Caco-2 (cell line): ENCODE data around the gene CFAP46. TPM values are rescaled to one million over a fixed set of nuclear protein-coding genes. Genes with fewer than 3 reads are reported as not detected.

Experiments
- BruUV-seq: library from RNA; stranded (reverse); fragments of 400-500 nt; replicated peaks from 2 replicates; lab custom pipeline; 2021; lab: Mats Ljungman, UMichigan
- CTCF ChIA-PET: fragments of 300-600 bp; sonication (Branson Sonifier 250); formaldehyde crosslinking; loops from one replicate; lab custom pipeline; 2022; ENCODE audit warnings: antibody characterized with exemption; lab: Charles Lee
- POLR2A ChIA-PET: fragments of 300-600 bp; sonication (Branson Sonifier 250); formaldehyde crosslinking; loops from one replicate; lab custom pipeline; 2022; ENCODE audit warnings: antibody characterized with exemption; lab: Charles Lee
- DNase-seq, 2 experiments: peaks; one replicate each; pipeline versions ENCODE4 v3.0.0 to v3.0.0-alpha.2; 2020 to 2022
- H3K27me3 ChIP-seq: replicated peaks from 2 replicates; pipeline ENCODE4 v1.6.0; 2011; ENCODE audit warnings: low read length; ENCODE audit not compliant: control insufficient read depth, insufficient read depth
- H3K36me3 ChIP-seq: 2 replicates; pipeline ENCODE4 v1.5.1; 2011; ENCODE audit warnings: low read length; ENCODE audit not compliant: control insufficient read depth, insufficient read depth
- H3K4me1 ChIP-seq: fragments of 250-450 bp; sonication (Bioruptor Pico); 2 replicates; pipeline ENCODE4 v1.5.1; 2020; ENCODE audit warnings: mild to moderate bottlenecking
- H3K4me3 ChIP-seq: 2 replicates; pipeline ENCODE4 v1.5.1; 2011; ENCODE audit warnings: low read depth, mild to moderate bottlenecking, control low read depth, low read length
- H3K9me3 ChIP-seq: fragments of 250-450 bp; sonication (Bioruptor Pico); 2 replicates; pipeline ENCODE4 v1.5.1; 2020; ENCODE audit warnings: mild to moderate bottlenecking, moderate library complexity
- H3K27ac Mint-ChIP-seq: one replicate; pipeline ENCODE4 v1.8.0; 2022; ENCODE audit warnings: mixed read lengths; ENCODE audit not compliant: unreplicated experiment
- H3K27me3 Mint-ChIP-seq: one replicate; pipeline ENCODE4 v1.8.0; 2022; ENCODE audit warnings: mixed read lengths; ENCODE audit not compliant: insufficient read depth, unreplicated experiment
- H3K36me3 Mint-ChIP-seq: one replicate; pipeline ENCODE4 v1.8.0; 2022; ENCODE audit warnings: mild to moderate bottlenecking, mixed read lengths; ENCODE audit not compliant: insufficient read depth, unreplicated experiment
- H3K4me1 Mint-ChIP-seq: one replicate; pipeline ENCODE4 v1.8.0; 2022; ENCODE audit warnings: low read depth, mixed read lengths; ENCODE audit not compliant: unreplicated experiment
- H3K4me3 Mint-ChIP-seq: one replicate; pipeline ENCODE4 v1.8.0; 2022; ENCODE audit warnings: mild to moderate bottlenecking, moderate library complexity, mixed read lengths; ENCODE audit not compliant: unreplicated experiment
- H3K9me3 Mint-ChIP-seq: one replicate; pipeline ENCODE4 v1.8.0; 2022; ENCODE audit warnings: mixed read lengths; ENCODE audit not compliant: unreplicated experiment
- CTCF ChIP-seq, 2 experiments: fragments of 200-600 bp in 1 of 2; IDR thresholded peaks; 1 replicate in 1 of 2; 2 replicates in 1 of 2; pipeline versions ENCODE4 v1.5.1 to v1.8.0; 2011 to 2022; ENCODE audit warnings: antibody characterized with exemption in 1 of 2, control low read depth in 1 of 2, inconsistent platforms in 1 of 2, low read depth in 1 of 2, low read length in 1 of 2, mild to moderate bottlenecking in 1 of 2, moderate library complexity in 1 of 2; ENCODE audit not compliant: insufficient read depth in 1 of 2, severe bottlenecking in 1 of 2, unreplicated experiment in 1 of 2
- intact Hi-C: fragments of 100-400 bp; cut with micrococcal nuclease; formaldehyde crosslinking; loops from one replicate; pipeline ENCODE4 v1.10.0; 2022; ENCODE audit not compliant: unreplicated experiment
- total RNA-seq: library from RNA; stranded (reverse); gene quantifications from 2 replicates; pipeline ENCODE4 v1.2.3, GENCODE V29; 2022

The CFAP46 gene
- total RNA-seq, 1 experiment from 2014 or later, result not detected

- H3K4me1 ChIP-seq, result no peaks in the 10 kb centered on the region
- ChIA-PET CTCF (no interaction called here), POLR2A (no interaction called here)
- no peak overlapping the region for H3K27ac Mint-ChIP-seq
- H3K36me3 Mint-ChIP-seq, result no peaks in the 10 kb centered on the region
- H3K36me3 ChIP-seq, result no peaks in the 10 kb centered on the region
- no peaks in the 10 kb centered on the region for H3K9me3 ChIP-seq
- H3K4me1 Mint-ChIP-seq, result no peaks in the 10 kb centered on the region
- H3K4me3 ChIP-seq, result no peak overlapping the region
- H3K27me3 ChIP-seq, result peaks cover 2% of the 10 kb centered on the region
- intact Hi-C loops, result no loop called here
- BruUV-seq, result no TSS peak
- H3K27me3 Mint-ChIP-seq, result peaks cover 44% of the 10 kb centered on the region
- peaks cover 13% of the 10 kb centered on the region for H3K9me3 Mint-ChIP-seq
- no peak overlapping the region for H3K4me3 Mint-ChIP-seq
- no peak for TF ChIP-seq CTCF (IDR thresholded peaks at IDR 0.05; ENCODE audit: insufficient read depth in 1 of 2, low read depth in 1 of 2, low read length in 1 of 2, severe bottlenecking in 1 of 2, unreplicated experiment in 1 of 2)
- peak in 1 of 2 experiments; percentile 21 for DNase-seq
Measured at GRCh38 chr10:132878091-132878729, 64.2 kb downstream of the CFAP46 start.

- no peaks in the 10 kb centered on the region for H3K4me1 ChIP-seq
- H3K36me3 Mint-ChIP-seq, result no peaks in the 10 kb centered on the region
- POLR2A ChIA-PET, result no interaction called here
- peaks cover 13% of the 10 kb centered on the region for H3K9me3 Mint-ChIP-seq
- no peak overlapping the region for H3K4me3 ChIP-seq
- H3K4me1 Mint-ChIP-seq, result no peaks in the 10 kb centered on the region
- peaks cover 2% of the 10 kb centered on the region for H3K27me3 ChIP-seq
- H3K27ac Mint-ChIP-seq, result no peak overlapping the region
- no peaks in the 10 kb centered on the region for H3K9me3 ChIP-seq
- BruUV-seq, result no TSS peak
- intact Hi-C loops, result no loop called here
- H3K36me3 ChIP-seq, result no peaks in the 10 kb centered on the region
- H3K27me3 Mint-ChIP-seq, result peaks cover 38% of the 10 kb centered on the region
- DNase-seq, result peak in 1 of 2 experiments; percentile 14
- CTCF ChIA-PET, result no interaction called here
- no peak for TF ChIP-seq CTCF (IDR thresholded peaks at IDR 0.05; ENCODE audit: insufficient read depth in 1 of 2, low read depth in 1 of 2, low read length in 1 of 2, severe bottlenecking in 1 of 2, unreplicated experiment in 1 of 2)
- no peak overlapping the region for H3K4me3 Mint-ChIP-seq
Measured at GRCh38 chr10:132877473-132877872, 64.9 kb downstream of the CFAP46 start.

- Histone ChIP-seq H3K4me1 (no peaks in the 10 kb centered on the region), H3K4me3 (no peak overlapping the region), H3K9me3 (no peaks in the 10 kb centered on the region), H3K27me3 (peaks cover 2% of the 10 kb centered on the region), H3K36me3 (no peaks in the 10 kb centered on the region)
- no peak for TF ChIP-seq CTCF (IDR thresholded peaks at IDR 0.05; ENCODE audit: insufficient read depth in 1 of 2, low read depth in 1 of 2, low read length in 1 of 2, severe bottlenecking in 1 of 2, unreplicated experiment in 1 of 2)
- DNase-seq, result peak in 1 of 2 experiments; percentile 17
- Mint-ChIP-seq H3K4me3 (no peak overlapping the region), H3K27me3 (peaks cover 33% of the 10 kb centered on the region), H3K9me3 (peaks cover 13% of the 10 kb centered on the region), H3K27ac (no peak overlapping the region), H3K36me3 (no peaks in the 10 kb centered on the region), H3K4me1 (no peaks in the 10 kb centered on the region)
- BruUV-seq, result no TSS peak
- ChIA-PET CTCF (no interaction called here), POLR2A (no interaction called here)
- intact Hi-C loops, result no loop called here
Measured at GRCh38 chr10:132876993-132877431, 65.4 kb downstream of the CFAP46 start.
